HFF-Myc (cell line): ENCODE measurements around the gene ZNF423.

ENCODE experiments used
- DNase-seq: peaks from one replicate; pipeline ENCODE4 v3.0.0-alpha.2; 2011; ENCODE audit warnings: low read depth; ENCODE audit errors: extremely low read depth
- H3K4me3 ChIP-seq: replicated peaks from 2 replicates; pipeline ENCODE4 v1.5.1; 2011; ENCODE audit warnings: low read depth, mild to moderate bottlenecking, control low read depth, low read length
- CTCF ChIP-seq: IDR thresholded peaks from 2 replicates; pipeline ENCODE4 v1.5.1; 2012; ENCODE audit warnings: mild to moderate bottlenecking, low read depth, low read length, control low read depth; ENCODE audit errors: missing control alignments

ZNF423 gene

GRCh38 chr16:49833085-49833484 lies 22.8 kb downstream of the ZNF423 start:
- no peak overlapping the region for H3K4me3 ChIP-seq
- DNase-seq, result no peak
- TF ChIP-seq CTCF, result no peak

GRCh38 chr16:49832177-49832576 lies 23.7 kb downstream of the ZNF423 start:
- no peak overlapping the region for H3K4me3 ChIP-seq
- no peak for DNase-seq
- no peak for TF ChIP-seq CTCF

- no peak for DNase-seq
- H3K4me3 ChIP-seq, result no peak overlapping the region
- TF ChIP-seq CTCF, result no peak
Measured at GRCh38 chr16:49830873-49831272, 25.0 kb downstream of the ZNF423 start.

- H3K4me3 ChIP-seq, result no peak overlapping the region
- no peak for TF ChIP-seq CTCF
- DNase-seq, result no peak
Measured at GRCh38 chr16:49828533-49829267, 27.2 kb downstream of the ZNF423 start.

GRCh38 chr16:49827805-49828438 lies 28.0 kb downstream of the ZNF423 start:
- DNase-seq, result no peak

GRCh38 chr16:49826515-49826914 lies 29.4 kb downstream of the ZNF423 start:
- TF ChIP-seq CTCF, result no peak
- no peak for DNase-seq
- no peak overlapping the region for H3K4me3 ChIP-seq

More at GRCh38 chr16:49827805-49828438, 28.0 kb downstream of the ZNF423 start:
- H3K4me3 ChIP-seq, result no peak overlapping the region
- no peak for TF ChIP-seq CTCF

GRCh38 chr16:49825041-49825440 lies 30.9 kb downstream of the ZNF423 start:
- no peak overlapping the region for H3K4me3 ChIP-seq
- no peak for TF ChIP-seq CTCF
- DNase-seq, result no peak
